Mesodermal cell (in vitro differentiated cells): ENCODE results near the gene SULF2.
A peak's percentile ranks its signal among the peaks of the same experiment; 100 is the strongest.

ENCODE experiments used
- H3K27ac ChIP-seq: 2 replicates; pipeline ENCODE4 v1.7.0; 2013; ENCODE audit warnings: mild to moderate bottlenecking, low read depth, low read length, moderate library complexity; ENCODE audit not compliant: severe bottlenecking
- H3K36me3 ChIP-seq: 2 replicates; pipeline ENCODE4 v1.7.1; 2013; ENCODE audit warnings: mild to moderate bottlenecking, low read length, moderate library complexity; ENCODE audit not compliant: control insufficient read depth, insufficient read depth
- H3K4me1 ChIP-seq: one replicate; pipeline ENCODE4 v1.7.1; 2013; ENCODE audit warnings: mild to moderate bottlenecking, low read length; ENCODE audit not compliant: insufficient read depth, control insufficient read depth, poor library complexity, severe bottlenecking
- H3K4me3 ChIP-seq: 2 replicates; pipeline ENCODE4 v1.7.0; 2013; ENCODE audit warnings: low read length, control low read depth, mild to moderate bottlenecking; ENCODE audit not compliant: insufficient read depth, poor library complexity, severe bottlenecking; ENCODE audit errors: extremely low read depth
- H3K9me3 ChIP-seq: 2 replicates; pipeline ENCODE4 v1.7.1; 2013; ENCODE audit warnings: mild to moderate bottlenecking, low read length, moderate library complexity; ENCODE audit not compliant: control insufficient read depth
- WGBS, 2 experiments: methylation state at CpG; one replicate each; pipeline ENCODE4 v1.1.5; 2013; ENCODE audit warnings: missing lambda C conversion rate in 2 of 2; ENCODE audit not compliant: insufficient coverage in 2 of 2; 5-methylcytosine and 5-hydroxymethylcytosine counted together

Gene SULF2

GRCh38 chr20:47792021-47792618 is 6.8 kb upstream of the SULF2 start:
- WGBS, 2 experiments, result 80 to 89% methylated on average over 7 to 8 of the region's 9 CpGs
- Histone ChIP-seq H3K9me3 (no peaks in the 10 kb centered on the region), H3K4me3 (no peak overlapping the region), H3K4me1 (peaks cover 8% of the 10 kb centered on the region), H3K36me3 (no peaks in the 10 kb centered on the region), H3K27ac (peak overlapping the region; percentile 70)

- no peak overlapping the region for H3K27ac ChIP-seq
- H3K4me1 ChIP-seq, result peaks cover 8% of the 10 kb centered on the region
- H3K9me3 ChIP-seq, result no peaks in the 10 kb centered on the region
- no peak overlapping the region for H3K4me3 ChIP-seq
- no peaks in the 10 kb centered on the region for H3K36me3 ChIP-seq
- 88 to 100% methylated on average over 2 of the region's 2 CpGs for WGBS, 2 experiments
These were observed 5.9 kb upstream of the SULF2 start for GRCh38 chr20:47791084-47791599.

GRCh38 chr20:47790580-47790965 is 5.3 kb upstream of the SULF2 start:
- no peak overlapping the region for H3K27ac ChIP-seq
- no peaks in the 10 kb centered on the region for H3K36me3 ChIP-seq
- no peaks in the 10 kb centered on the region for H3K9me3 ChIP-seq
- WGBS, 2 experiments, result 88 to 91% methylated on average over 3 to 5 of the region's 5 CpGs
- no peak overlapping the region for H3K4me3 ChIP-seq
- H3K4me1 ChIP-seq, result peaks cover 8% of the 10 kb centered on the region

DNA sequence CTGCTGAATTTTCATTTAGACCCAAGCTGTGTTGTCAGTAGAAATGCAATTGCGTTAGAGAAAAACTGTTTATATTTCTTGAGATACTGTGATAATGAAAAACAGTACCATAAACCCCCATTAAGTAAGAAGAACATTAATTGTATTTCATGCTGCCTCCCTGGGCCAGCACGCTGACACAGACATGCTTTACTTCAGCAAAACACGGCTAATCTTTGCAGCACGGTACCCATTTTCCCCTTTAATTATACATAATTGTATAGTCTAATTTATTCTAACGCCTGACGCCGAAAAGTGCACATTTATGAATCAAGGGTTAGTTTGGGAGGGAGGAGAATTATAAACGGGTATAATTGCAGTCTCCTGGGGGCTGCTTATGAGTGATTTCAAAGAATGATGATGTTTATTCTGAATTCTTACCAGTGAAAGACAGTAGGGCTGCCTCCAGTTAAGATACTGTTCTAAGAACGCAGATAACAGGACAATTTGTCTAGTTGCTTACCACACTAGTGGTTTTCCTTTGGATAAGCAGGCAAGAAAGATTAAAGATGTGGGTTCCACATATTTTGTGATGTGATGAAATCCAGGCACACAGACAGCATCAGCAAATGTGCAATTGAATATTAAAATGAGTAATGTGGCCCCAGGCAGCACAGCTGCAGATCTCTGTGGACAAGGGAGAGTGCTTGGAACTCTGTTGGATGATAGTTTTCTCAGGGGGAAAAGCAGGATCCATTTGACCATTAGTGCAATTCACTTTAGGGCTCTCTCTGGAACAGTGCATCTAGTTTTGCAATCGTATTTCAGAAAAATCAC is 4.7 kb upstream of the SULF2 start:
- Histone ChIP-seq H3K27ac (no peak overlapping the region), H3K4me1 (peaks cover 8% of the 10 kb centered on the region), H3K9me3 (no peaks in the 10 kb centered on the region), H3K36me3 (no peaks in the 10 kb centered on the region), H3K4me3 (no peak overlapping the region)
- 93 to 95% methylated on average over 2 to 4 of the region's 10 CpGs for WGBS, 2 experiments

GRCh38 chr20:47789081-47789763 is 3.9 kb upstream of the SULF2 start:
- Histone ChIP-seq H3K27ac (no peak overlapping the region), H3K9me3 (no peaks in the 10 kb centered on the region)
- WGBS, 2 experiments, result 81 to 93% methylated on average over 9 of the region's 12 CpGs

DNA sequence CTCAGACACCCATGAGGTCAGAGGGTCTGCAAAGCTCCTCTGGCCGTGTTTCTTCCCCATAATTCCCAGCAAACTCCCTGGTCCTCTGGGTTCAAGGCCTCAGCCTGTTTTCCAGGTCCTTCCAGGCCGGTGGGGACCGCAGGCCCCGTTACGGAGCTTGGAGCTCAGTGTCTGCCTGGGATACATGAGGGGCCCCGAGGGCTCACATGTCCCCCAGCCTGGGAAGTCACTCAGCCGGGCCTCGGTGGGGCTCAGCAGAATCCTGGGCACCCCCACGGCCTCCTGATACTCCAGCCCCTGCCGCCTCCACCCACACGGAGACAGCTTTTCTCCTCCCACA is 3.4 kb upstream of the SULF2 start:
- Histone ChIP-seq H3K27ac (no peak overlapping the region), H3K4me1 (peaks cover 8% of the 10 kb centered on the region), H3K4me3 (no peak overlapping the region), H3K36me3 (no peaks in the 10 kb centered on the region), H3K9me3 (no peaks in the 10 kb centered on the region)
- WGBS, 2 experiments, result 92 to 93% methylated on average over 11 of the region's 11 CpGs

More at GRCh38 chr20:47789081-47789763, 3.9 kb upstream of the SULF2 start:
- Histone ChIP-seq H3K4me3 (no peak overlapping the region), H3K36me3 (no peaks in the 10 kb centered on the region), H3K4me1 (peaks cover 8% of the 10 kb centered on the region)

- Histone ChIP-seq H3K4me3 (peak overlapping the region; percentile 53), H3K4me1 (peaks cover 6% of the 10 kb centered on the region)
- WGBS, 2 experiments, result 32 to 38% methylated on average over 4 to 6 of the region's 6 CpGs
These were observed 1.5 kb upstream of the SULF2 start for GRCh38 chr20:47786765-47787107.

DNA sequence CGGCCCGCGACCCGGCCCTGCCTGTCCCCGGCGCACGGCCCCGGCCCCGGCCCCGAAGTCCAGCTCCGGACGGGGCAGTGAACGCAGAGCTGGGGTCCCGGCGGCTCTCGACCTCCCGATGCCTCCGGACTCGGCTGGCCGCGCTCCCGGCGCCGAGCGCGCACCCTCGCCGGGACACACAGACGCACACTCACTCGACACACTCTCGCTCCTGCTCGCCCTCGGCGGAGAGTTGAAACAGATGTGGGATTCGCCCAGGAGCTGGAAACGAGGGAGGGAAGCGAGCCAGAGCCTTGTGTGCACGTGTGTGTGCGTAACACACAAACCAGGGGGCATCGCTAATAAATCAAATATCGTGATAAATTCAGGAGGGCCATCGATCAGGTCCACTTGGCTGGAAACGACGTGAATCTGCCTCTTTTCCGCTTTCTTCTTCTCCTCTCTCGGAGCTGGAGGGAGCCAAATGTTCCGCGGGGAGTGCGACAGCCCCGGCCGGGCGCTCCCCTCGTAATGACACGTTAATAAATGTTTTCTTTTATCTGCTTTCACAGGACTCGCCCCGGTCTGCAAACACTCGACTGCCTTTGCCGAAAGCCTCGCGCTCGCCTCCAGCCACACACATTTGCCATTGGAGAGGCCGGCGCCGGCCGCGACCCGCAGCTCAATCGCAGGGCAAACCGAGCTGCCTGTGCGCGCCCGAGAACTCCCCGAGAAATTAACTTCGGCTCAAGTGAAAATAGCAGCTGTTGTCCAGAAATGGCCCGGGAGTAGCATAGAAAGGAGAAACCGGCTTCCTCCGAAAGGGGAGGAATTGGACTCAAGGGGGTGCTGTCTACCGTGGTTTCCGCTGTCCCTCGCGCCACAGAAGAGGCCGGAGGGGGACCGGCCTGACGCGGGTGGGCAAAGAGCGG is 828 bp upstream of the SULF2 start:
- Histone ChIP-seq H3K27ac (peak overlapping the region; percentile 81), H3K4me3 (peak overlapping the region; percentile 53), H3K36me3 (peaks cover 15% of the 10 kb centered on the region), H3K4me1 (peaks cover 3% of the 10 kb centered on the region), H3K9me3 (no peaks in the 10 kb centered on the region)
- WGBS, 2 experiments, result 0 to 1% methylated on average over 65 to 69 of the region's 86 CpGs

More at GRCh38 chr20:47786765-47787107, 1.5 kb upstream of the SULF2 start:
- Histone ChIP-seq H3K9me3 (no peaks in the 10 kb centered on the region), H3K27ac (peak overlapping the region; percentile 16), H3K36me3 (peaks cover 9% of the 10 kb centered on the region)

DNA sequence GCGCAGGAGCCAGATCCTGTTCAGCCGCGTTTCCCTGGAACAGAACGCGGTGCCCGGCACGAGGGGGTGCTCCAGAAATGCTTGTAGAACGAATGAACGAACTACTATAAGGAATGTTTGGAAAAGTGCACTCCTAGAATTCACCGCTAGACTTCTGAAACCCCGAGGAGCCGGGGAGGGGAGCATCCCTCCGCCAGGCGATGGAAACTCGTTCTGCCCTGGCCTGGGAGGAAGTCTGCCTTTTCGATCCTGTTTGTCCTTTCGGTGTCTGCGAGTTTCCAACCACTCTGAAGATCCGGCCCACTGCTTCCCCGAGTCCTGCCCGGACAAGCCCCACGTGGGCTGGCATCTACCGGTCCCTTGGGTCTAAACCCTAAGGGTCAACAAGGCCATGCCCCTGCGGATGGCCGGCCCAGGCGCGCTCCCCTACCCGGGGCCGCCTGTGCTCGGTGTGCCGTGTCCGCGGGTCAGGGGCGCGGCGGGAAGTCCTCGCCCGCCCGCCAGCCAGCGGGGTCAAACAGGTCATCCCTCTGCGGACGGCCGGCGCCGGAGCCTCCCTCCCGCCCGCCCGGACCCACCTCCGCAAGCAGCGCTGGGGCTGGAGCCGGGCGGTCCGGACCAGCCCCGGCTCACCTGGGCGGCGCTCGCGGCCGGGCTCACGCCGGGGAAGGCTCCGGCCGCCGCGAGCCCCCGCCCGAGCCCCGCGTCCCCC is 526 bp downstream of the SULF2 start:
- no peaks in the 10 kb centered on the region for H3K9me3 ChIP-seq
- 0 to 1% methylated on average over 39 to 43 of the region's 69 CpGs for WGBS, 2 experiments
- peaks cover 20% of the 10 kb centered on the region for H3K36me3 ChIP-seq
- H3K27ac ChIP-seq, result no peak overlapping the region
- peak overlapping the region; percentile 60 for H3K4me3 ChIP-seq
- H3K4me1 ChIP-seq, result no peaks in the 10 kb centered on the region
